Measurements from ENCODE around the gene CEMP1.

Gene CEMP1

GRCh38 chr16:2485811-2486507 is 45.2 kb downstream of the CEMP1 start:
- Histone ChIP-seq H3K4me1 (ENCODE audit: insufficient read depth, low read length) (no peaks in the 10 kb centered on the region), H3K9me3 (ENCODE audit: low read length) (no peaks in the 10 kb centered on the region), H3K36me3 (ENCODE audit: insufficient read depth, low read length) (no peaks in the 10 kb centered on the region)

GRCh38 chr16:2484898-2485508 is 46.2 kb downstream of the CEMP1 start:
- no peak overlapping the region for H2AFZ ChIP-seq (ENCODE audit: low read depth, low read length)
- no peaks in the 10 kb centered on the region for H3K27me3 ChIP-seq (ENCODE audit: insufficient read depth, low read length)
- H3K4me3 ChIP-seq (ENCODE audit: low read length): no peak overlapping the region
- no peaks in the 10 kb centered on the region for H3K9me3 ChIP-seq (ENCODE audit: low read length)
- H3K4me1 ChIP-seq (ENCODE audit: insufficient read depth, low read length): no peaks in the 10 kb centered on the region
- H3K36me3 ChIP-seq (ENCODE audit: insufficient read depth, low read length): no peaks in the 10 kb centered on the region

More at GRCh38 chr16:2485811-2486507, 45.2 kb downstream of the CEMP1 start:
- H2AFZ ChIP-seq (ENCODE audit: low read depth, low read length): no peak overlapping the region
- no peaks in the 10 kb centered on the region for H3K27me3 ChIP-seq (ENCODE audit: insufficient read depth, low read length)
- no peak overlapping the region for H3K4me3 ChIP-seq (ENCODE audit: low read length)

- Histone ChIP-seq H2AFZ (ENCODE audit: low read depth, low read length) (no peak overlapping the region), H3K4me3 (ENCODE audit: low read length) (no peak overlapping the region), H3K9me3 (ENCODE audit: low read length) (no peaks in the 10 kb centered on the region), H3K27me3 (ENCODE audit: insufficient read depth, low read length) (no peaks in the 10 kb centered on the region), H3K36me3 (ENCODE audit: insufficient read depth, low read length) (no peaks in the 10 kb centered on the region), H3K4me1 (ENCODE audit: insufficient read depth, low read length) (no peaks in the 10 kb centered on the region)
Observed at GRCh38 chr16:2483939-2484897, 47.0 kb downstream of the CEMP1 start.

GRCh38 chr16:2482708-2483534 is 48.3 kb downstream of the CEMP1 start:
- Histone ChIP-seq H3K9me3 (ENCODE audit: low read length) (no peaks in the 10 kb centered on the region), H2AFZ (ENCODE audit: low read depth, low read length) (no peak overlapping the region), H3K27me3 (ENCODE audit: insufficient read depth, low read length) (no peaks in the 10 kb centered on the region), H3K4me3 (ENCODE audit: low read length) (no peak overlapping the region), H3K36me3 (ENCODE audit: insufficient read depth, low read length) (no peaks in the 10 kb centered on the region), H3K4me1 (ENCODE audit: insufficient read depth, low read length) (no peaks in the 10 kb centered on the region)

- H3K4me3 ChIP-seq (ENCODE audit: low read length): no peak overlapping the region
- H3K9me3 ChIP-seq (ENCODE audit: low read length): no peaks in the 10 kb centered on the region
- no peak overlapping the region for H2AFZ ChIP-seq (ENCODE audit: low read depth, low read length)
- no peaks in the 10 kb centered on the region for H3K36me3 ChIP-seq (ENCODE audit: insufficient read depth, low read length)
- no peaks in the 10 kb centered on the region for H3K4me1 ChIP-seq (ENCODE audit: insufficient read depth, low read length)
- no peaks in the 10 kb centered on the region for H3K27me3 ChIP-seq (ENCODE audit: insufficient read depth, low read length)
Observed at GRCh38 chr16:2482249-2482648, 49.0 kb downstream of the CEMP1 start.

GRCh38 chr16:2481676-2482075 is 49.5 kb downstream of the CEMP1 start:
- Histone ChIP-seq H2AFZ (ENCODE audit: low read depth, low read length) (no peak overlapping the region), H3K9me3 (ENCODE audit: low read length) (no peaks in the 10 kb centered on the region), H3K36me3 (ENCODE audit: insufficient read depth, low read length) (no peaks in the 10 kb centered on the region), H3K27me3 (ENCODE audit: insufficient read depth, low read length) (no peaks in the 10 kb centered on the region), H3K4me1 (ENCODE audit: insufficient read depth, low read length) (no peaks in the 10 kb centered on the region), H3K4me3 (ENCODE audit: low read length) (no peak overlapping the region)

- Histone ChIP-seq H3K4me1 (ENCODE audit: insufficient read depth, low read length) (peaks cover 4% of the 10 kb centered on the region), H2AFZ (ENCODE audit: low read depth, low read length) (no peak overlapping the region), H3K4me3 (ENCODE audit: low read length) (no peak overlapping the region), H3K9me3 (ENCODE audit: low read length) (no peaks in the 10 kb centered on the region), H3K27me3 (ENCODE audit: insufficient read depth, low read length) (no peaks in the 10 kb centered on the region), H3K36me3 (ENCODE audit: insufficient read depth, low read length) (no peaks in the 10 kb centered on the region)
Observed at GRCh38 chr16:2480948-2481347, 50.3 kb downstream of the CEMP1 start.
